Neural cell (in vitro differentiated cells): Measurements from ENCODE around the gene KDM8.

Experiments
- EZH2 ChIP-seq: fragments of 200-600, 300-800 bp; shearing (Covaris generic), sonication (generic); IDR thresholded peaks from 2 replicates; pipeline ENCODE4 v1.6.1; 2014; ENCODE audit warnings: antibody characterized with exemption, low read length, borderline replicate concordance, mild to moderate bottlenecking; ENCODE audit not compliant: insufficient read depth, poor library complexity, severe bottlenecking
- TF ChIP-seq, protein P1 (sequence below): fragments of 450-650 bp; IDR thresholded peaks from 2 replicates; pipeline ENCODE4 v1.5.1; 2014; ENCODE audit warnings: antibody characterized with exemption, mild to moderate bottlenecking, moderate library complexity; ENCODE audit not compliant: poor library complexity, severe bottlenecking

DNA sequence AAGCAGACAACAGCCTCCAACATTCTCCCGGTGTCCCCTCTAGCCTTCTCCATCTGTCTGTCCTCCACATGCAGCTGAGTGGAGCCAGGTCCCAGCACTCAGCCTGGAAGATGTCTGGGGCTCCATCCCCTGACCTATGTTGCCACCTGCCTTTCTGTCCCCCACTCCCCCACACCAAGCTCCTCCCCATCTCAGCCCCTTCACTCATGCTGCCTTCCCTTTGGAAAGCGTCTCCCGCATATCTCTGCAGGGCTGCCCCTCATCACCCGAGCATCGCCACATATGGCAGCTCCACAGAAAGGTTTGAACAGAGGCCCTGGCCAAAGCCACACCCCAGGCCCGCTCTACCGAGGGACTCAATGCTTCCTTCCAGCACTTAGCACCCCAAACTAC is 41.0 kb downstream of the KDM8 start:
- no peak for TF ChIP-seq EZH2
- TF ChIP-seq, protein P1, sequence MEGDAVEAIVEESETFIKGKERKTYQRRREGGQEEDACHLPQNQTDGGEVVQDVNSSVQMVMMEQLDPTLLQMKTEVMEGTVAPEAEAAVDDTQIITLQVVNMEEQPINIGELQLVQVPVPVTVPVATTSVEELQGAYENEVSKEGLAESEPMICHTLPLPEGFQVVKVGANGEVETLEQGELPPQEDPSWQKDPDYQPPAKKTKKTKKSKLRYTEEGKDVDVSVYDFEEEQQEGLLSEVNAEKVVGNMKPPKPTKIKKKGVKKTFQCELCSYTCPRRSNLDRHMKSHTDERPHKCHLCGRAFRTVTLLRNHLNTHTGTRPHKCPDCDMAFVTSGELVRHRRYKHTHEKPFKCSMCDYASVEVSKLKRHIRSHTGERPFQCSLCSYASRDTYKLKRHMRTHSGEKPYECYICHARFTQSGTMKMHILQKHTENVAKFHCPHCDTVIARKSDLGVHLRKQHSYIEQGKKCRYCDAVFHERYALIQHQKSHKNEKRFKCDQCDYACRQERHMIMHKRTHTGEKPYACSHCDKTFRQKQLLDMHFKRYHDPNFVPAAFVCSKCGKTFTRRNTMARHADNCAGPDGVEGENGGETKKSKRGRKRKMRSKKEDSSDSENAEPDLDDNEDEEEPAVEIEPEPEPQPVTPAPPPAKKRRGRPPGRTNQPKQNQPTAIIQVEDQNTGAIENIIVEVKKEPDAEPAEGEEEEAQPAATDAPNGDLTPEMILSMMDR = no peak
